ENCODE measurements around the gene NOS3.

GRCh38 chr7:151020231-151020630 lies 29.4 kb downstream of the NOS3 start:
- TF ChIP-seq CTCF (IDR thresholded peaks at IDR 0.05) (no peak), POLR2A (IDR thresholded peaks at IDR 0.05) (no peak)

Measured in uterus (tissue), 2 donors.